Kidney capillary endothelial cell (primary cell): Measurements from ENCODE around the gene DCDC2.
"Not testable (repeated sequence)": the region's sequence is repeated elsewhere in the genome, so short reads cannot be mapped to it uniquely, and the experiment has no call there.

ENCODE experiments used
- DNase-seq: peaks from one replicate; pipeline ENCODE4 v3.0.0-alpha.2; 2018; ENCODE audit warnings: low spot score

Gene DCDC2

DNA sequence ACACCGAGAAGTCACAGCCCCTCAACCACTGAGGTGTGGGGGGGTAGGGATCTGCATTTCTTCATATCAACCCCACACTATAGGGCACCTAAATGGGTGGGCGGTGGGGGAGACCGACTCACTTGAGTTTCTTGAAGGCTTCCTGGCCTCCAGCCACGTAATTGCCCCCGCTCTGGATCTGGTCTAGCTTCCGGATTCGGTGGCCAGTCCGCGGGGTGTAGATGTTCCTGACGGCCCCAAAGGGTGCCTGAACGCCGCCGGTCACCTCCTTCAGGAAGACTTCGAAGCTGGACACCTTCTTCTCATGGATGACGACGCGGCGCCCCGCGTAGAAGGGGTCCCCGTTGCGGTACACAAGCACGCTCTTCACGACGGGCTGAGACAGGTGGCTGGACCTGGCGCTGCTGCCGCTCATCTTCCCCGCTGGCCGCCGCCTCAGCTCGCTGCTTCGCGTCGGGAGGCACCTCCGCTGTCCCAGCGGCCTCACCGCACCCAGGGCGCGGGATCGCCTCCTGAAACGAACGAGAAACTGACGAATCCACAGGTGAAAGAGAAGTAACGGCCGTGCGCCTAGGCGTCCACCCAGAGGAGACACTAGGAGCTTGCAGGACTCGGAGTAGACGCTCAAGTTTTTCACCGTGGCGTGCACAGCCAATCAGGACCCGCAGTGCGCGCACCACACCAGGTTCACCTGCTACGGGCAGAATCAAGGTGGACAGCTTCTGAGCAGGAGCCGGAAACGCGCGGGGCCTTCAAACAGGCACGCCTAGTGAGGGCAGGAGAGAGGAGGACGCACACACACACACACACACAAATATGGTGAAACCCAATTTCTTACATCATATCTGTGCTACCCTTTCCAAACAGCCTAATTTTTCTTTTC is at the start of gene DCDC2:
DCDC2 (minus strand) TSS at position 724 of the 883 bp plus-strand sequence; CDS start at position 415, 309 bp downstream.
- no peak for DNase-seq

DNA sequence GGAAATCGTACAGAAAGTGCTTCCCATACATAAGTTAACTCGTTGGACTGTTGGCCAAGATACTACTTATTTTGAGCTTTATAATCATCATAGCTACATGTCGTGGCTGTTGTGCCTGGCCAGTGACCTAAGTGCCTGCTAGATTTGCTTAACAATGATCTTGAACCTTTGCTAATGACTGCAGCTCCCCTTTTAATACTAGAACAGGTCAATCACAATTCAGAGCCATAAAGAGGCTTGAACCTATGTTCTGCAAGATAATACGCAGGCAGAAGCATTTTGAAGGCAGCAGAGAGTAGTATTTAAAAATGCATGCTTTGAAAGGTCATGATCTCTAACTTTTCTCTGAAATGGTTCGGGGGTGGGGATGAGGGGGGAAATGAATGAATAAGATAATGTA is 47.4 kb upstream of the DCDC2 start:
- no peak for DNase-seq

DNA sequence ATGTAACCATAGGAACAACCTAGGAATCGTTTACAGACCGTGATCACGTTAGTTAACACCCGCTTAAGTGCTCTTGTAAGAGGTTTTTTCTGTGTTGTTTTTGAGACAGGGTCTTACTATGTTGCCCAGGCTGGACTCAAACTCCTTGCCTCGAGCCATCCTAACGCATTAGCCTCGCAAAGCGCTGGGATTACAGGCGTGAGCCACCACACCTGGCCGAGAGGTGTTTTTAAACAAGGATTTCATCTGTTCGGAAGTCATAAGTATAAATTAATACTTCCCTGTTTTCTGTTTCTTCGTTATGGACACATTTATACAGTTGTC is 45.6 kb upstream of the DCDC2 start:
- DNase-seq, result no peak

GRCh38 chr6:24402697-24403500 is 45.0 kb upstream of the DCDC2 start, which contains the start of gene MRS2:
Gene MRS2 (plus strand): TSS chr6:24402936. CDS start chr6:24403047, 111 bp downstream.
- peak; percentile 43 for DNase-seq

DNA sequence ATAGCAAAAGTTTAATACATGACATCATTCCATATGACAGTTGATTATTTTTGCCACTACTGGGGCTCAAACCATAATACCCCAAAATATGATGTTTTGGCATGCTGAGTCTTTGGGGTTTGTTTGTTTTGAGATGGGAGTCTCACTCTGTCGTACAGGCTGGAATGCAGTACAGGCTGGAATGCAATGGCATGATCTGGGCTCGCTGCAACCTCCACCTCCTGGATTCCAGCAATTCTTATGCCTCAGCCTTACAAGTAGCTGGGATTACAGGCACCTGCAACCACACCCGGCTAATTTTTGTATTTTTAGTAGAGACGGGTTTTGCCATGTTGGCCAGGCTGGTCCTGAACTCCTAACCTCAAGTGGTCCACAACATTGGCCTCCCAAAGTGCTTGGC is 43.6 kb upstream of the DCDC2 start:
- no peak for DNase-seq

DNA sequence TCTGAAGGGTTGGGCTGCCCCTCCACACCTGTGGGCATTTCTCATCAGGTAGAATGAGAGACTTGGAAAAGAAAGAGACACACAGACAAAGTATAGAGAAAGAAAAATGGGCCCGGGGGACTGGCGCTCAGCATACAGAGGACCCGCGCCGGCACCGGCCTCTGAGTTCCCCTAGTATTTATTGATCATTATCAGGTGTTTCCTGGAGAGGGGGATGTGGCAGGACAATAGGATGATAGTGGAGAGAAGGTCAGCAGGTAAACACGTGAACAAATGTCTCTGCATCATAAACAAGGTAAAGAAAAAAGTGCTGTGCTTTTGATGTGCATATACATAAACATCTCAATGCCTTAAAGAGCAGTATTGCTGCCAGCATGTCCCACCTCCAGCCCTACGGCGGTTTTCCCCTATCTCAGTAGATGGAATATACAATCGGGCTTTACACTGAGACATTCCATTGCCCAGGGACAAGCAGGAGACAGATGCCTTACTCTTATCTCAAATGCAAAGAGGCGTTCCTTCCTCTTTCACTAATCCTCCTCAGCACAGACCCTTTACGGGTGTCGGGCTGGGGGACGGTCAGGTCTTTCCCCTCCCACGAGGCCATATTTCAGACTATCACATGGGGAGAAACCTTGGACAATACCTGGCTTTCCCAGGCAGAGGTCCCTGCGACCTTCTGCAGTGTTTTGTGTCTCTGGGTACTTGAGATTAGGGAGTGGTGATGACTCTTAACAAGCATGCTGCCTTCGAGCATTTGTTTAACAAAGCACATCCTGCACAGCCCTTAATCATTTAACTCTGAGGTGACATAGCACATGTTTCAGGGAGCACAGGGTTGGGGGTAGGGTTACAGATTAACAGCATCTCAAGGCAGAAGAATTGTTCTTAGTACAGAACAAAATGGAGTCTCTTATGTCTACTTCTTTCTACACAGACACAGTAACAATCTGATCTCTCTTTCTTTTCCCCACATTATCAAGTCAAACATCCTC is 42.5 kb upstream of the DCDC2 start:
- DNase-seq, result not testable (repeated sequence)

DNA sequence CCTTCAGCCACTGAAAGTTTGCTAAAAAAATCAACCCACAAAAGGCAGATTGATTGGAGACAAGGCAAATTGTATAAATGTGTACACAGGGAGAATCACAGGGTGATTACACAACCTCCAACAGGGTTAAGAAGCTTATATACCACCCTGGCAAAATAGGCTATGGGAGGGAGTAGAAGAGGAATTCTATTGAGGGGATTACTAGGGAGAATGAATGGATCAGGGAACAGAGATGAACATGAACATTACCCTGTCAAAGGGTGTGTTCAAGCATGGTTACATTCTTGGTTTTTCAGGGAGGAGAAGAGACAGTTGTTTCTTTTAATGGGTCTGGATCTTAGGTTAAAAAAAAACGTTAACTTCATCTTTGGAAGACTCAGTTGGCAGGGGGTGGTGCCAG is 39.8 kb upstream of the DCDC2 start:
- DNase-seq, result no peak

- no peak for DNase-seq
Measured at GRCh38 chr6:24396824-24397223, 39.0 kb upstream of the DCDC2 start.

DNA sequence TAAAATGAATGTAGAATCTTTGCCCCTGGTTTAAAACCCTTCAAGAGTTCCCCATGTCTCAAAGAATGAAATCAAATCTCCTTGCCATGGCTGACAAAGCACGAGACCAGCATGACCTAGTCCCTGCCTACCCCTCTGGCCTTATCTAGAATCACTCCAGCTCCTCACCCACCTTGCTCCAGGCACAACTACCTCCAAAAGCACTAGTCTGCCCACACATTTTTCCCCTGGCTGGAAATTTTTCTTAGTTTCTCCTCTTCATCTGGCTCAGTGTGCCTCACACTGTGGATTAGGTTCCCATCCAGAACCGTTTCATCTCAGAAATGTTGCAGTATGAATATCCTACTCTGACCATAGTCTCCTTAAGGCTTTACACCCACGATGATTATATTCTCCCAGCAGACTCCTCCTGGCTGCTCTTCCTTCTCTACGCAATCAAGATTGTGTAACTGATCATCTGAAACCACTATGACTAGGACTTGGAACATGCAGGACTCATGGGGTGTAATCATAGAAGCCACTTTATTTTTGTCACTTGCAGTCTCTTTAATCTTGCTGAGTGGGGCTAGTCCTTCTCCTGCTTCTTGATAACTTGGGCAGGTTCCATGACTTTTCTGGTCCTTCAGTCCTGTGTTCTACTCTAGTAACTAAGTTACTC is 37.0 kb upstream of the DCDC2 start:
- DNase-seq, result no peak

GRCh38 chr6:24394061-24394779 is 36.4 kb upstream of the DCDC2 start:
- DNase-seq, result no peak

DNA sequence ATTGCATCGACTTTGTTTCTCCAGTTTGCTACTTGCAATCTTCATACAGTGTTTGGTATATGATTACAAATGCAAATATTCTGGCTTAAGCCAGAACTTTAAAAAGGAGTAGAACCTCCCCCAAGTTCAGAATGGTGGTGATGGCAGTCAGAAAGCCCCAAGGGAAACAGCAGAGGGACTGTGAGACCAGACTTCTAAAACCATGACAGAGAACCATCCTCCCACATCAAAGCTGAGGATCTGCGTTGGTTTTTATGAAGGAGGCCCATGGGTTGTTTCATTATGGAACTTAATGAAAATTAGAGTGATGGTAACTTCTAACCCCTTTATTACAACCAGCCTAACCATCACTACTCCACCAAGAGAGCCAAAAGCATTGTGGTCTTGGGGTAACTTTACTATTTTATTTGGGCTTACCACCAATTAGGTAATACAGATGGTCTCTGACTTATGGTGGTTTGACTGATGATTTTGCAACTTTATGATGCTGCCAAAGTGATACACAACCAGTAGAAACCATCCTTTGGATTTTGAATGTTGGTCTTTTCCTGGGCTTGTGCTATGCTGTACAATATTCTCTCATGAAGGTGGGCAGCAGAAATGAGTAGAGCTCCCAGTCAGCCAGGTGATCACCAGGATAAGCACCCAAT is 34.0 kb upstream of the DCDC2 start:
- no peak for DNase-seq

GRCh38 chr6:24391208-24391607 is 33.3 kb upstream of the DCDC2 start:
- DNase-seq, result no peak

DNA sequence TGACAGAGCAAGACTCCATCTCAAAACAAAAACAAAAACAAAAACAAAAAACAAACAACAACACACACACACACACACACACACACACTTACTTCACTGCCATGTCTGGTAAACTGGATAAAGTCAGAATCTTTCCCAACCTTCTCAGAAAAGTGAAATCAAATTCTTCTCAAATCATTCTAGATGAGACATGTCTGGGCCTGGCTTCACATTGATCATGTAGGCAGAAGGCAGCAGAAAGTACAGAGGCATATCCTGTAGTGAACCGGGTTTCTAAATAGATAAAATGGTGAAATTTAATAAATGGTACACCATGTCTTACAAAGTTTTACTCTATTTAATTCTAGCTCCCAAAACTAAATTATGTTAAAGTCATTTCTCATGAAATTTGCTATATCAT is 30.0 kb upstream of the DCDC2 start:
- DNase-seq, result no peak

GRCh38 chr6:24385536-24386269 is 27.8 kb upstream of the DCDC2 start:
- no peak for DNase-seq

DNA sequence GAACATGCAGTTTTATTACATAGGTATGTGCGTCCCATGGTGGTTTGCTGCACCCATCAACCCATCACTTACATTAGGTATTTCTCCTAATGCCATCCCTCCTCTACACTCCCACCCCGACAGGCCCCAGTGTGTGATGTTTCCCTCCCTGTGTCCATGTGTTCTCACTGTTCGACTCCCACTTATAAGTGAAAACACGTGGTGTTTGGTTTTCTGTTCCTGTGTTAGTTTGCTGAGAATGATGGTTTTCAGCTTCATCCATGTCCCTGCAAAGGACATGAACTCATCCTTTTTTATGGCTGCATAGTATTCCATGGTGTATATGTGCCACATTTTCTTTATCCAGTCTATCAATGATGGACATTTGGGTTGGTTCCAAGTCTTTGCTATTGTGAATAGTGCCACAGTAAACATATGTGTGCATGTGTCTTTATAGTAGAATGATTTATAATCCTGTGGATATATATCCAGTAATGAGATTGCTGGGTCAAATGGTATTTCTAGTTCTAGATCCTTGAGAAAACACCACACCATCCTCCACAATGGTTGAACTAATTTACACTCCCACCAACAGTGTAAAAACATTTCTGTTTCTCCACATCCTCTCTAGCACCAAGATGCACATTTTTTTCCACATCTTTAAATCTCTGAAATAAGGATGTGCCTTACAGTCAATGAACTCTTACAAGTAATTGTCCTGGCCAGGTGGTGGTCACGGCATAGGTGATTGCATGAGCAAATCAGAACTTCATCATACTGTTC is 26.7 kb upstream of the DCDC2 start:
- not testable (repeated sequence) for DNase-seq

DNA sequence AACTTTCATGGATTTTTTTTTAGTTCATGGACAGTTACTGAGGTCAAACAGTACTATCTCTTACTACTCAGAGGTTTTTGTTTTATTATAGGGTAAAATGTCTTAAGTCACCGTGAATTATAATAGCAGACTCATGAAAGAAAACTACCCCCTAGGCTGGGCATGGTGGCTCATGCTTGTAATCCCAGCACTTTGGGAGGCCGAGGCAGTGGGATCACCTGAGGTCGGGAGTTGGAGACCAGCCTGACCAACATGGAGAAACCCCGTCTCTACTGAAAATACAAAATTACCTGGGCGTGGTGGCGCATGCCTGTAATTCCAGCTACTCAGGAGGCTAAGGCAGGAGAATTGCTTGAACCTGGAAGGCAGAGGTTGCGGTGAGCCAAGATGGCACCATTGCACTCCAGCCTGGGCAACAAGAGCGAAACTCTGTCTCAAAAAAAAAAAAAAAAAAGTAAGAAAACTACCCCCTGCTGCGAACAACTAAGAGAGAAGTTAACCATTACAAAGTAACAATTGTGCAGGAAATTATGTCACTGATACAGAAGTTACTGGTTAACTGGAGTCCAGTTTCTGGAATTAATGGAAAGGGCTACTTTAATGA is 25.1 kb upstream of the DCDC2 start:
- not testable (repeated sequence) for DNase-seq

GRCh38 chr6:24382220-24382540 is 24.3 kb upstream of the DCDC2 start:
- no peak for DNase-seq

DNA sequence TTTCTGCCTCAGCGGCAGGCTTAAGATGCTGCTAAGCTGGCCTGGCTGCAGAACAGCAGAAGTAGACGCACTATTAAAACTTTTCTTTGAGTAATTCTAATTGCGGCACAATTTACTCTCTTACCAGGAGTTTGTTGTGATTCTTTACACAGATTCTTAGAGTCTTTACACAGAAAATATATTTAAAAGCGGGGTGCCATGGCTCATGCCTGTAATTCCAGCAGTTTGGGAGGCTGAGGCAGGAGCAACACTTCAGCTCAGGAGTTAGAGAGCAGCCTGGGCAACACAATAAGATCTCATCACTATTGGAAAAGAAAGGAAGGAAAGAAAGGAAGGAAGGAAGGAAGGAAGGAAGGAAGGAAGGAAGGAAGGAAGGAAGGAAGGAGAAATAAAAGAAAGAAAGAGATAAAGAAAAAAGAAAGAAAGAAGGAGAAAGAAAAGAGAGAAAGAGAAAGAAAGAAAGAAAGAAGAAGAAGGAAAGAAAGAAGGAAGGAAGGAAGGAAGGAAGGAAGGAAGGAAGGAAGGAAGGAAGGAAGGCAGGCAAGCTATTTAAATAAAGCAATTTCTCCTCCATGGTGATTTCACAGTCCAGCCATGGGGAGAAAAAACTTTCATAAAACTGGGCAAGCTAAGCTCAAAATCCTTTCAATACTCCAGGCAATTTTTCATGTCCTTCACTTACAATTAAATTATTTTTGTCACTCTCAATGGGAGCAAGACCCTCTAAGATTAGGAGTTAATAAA is 23.8 kb upstream of the DCDC2 start:
- DNase-seq, result no peak
